IPS-18c (cell line): ENCODE data around the gene DECR2.
"Not testable (repeated sequence)": the region's sequence is repeated elsewhere in the genome, so short reads cannot be mapped to it uniquely, and the experiment has no call there.

Experiments
- H3K4me3 ChIP-seq: 2 replicates; pipeline ENCODE4 v1.7.0; 2013; ENCODE audit warnings: low read depth, mild to moderate bottlenecking, low read length, moderate library complexity; ENCODE audit not compliant: insufficient read depth
- H3K9me3 ChIP-seq: one replicate; pipeline ENCODE4 v1.6.1; 2013; ENCODE audit warnings: mild to moderate bottlenecking, low read length, moderate library complexity; ENCODE audit not compliant: control insufficient read depth, insufficient read depth

DECR2 gene

GRCh38 chr16:375212-375611 is 26.5 kb upstream of the DECR2 start:
- Histone ChIP-seq H3K4me3 (no peak overlapping the region), H3K9me3 (no peaks in the 10 kb centered on the region)

DNA sequence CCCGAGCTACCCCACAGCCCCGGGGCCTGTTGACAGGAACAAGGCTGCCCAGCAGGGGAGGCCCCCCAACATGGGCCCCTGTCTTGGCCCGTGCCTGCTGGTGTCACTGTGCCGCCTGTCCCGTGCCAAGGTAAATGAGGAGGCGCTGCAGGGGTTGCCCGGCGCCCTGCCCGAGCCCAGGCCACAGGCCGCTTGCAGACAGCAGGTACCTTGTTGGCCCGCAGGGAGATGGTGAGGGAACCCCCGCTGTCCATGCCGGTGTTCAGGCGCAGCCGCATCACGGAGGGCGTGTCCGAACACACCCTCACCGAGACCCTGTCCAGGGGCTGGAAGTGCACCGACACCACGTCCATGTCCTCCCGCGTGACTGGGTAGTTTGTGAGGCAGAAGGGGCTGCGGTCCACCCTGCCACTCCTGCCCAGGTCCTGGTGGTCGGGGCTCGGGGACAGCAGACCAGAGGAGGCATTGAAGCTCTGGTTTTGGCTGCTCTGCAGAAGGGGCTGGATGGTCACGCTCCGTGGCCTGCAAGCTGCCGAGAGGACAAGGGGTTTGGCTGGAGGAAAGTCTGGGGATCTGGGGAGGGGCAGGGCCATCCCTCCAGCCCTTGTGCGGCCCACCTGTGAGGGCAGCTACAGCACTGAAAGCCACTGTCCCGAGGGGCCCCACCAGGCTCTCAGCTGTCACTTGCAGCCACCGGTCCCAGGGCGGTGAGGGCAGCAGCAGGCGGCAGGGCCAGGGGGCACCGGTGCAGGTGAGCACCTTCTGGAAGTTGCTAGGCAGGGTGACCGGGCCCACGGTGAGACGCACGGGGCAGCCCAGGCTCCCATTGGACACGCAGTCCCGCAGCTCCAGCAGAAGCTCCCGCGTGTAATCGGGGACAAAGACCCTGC is 25.5 kb upstream of the DECR2 start:
- Histone ChIP-seq H3K4me3 (no peak overlapping the region), H3K9me3 (no peaks in the 10 kb centered on the region)

- Histone ChIP-seq H3K4me3 (no peak overlapping the region), H3K9me3 (no peaks in the 10 kb centered on the region)
Measured at GRCh38 chr16:376817-377418, 24.8 kb upstream of the DECR2 start.

- no peaks in the 10 kb centered on the region for H3K9me3 ChIP-seq
- H3K4me3 ChIP-seq = no peak overlapping the region
Measured at GRCh38 chr16:377419-377951, 24.2 kb upstream of the DECR2 start.

DNA sequence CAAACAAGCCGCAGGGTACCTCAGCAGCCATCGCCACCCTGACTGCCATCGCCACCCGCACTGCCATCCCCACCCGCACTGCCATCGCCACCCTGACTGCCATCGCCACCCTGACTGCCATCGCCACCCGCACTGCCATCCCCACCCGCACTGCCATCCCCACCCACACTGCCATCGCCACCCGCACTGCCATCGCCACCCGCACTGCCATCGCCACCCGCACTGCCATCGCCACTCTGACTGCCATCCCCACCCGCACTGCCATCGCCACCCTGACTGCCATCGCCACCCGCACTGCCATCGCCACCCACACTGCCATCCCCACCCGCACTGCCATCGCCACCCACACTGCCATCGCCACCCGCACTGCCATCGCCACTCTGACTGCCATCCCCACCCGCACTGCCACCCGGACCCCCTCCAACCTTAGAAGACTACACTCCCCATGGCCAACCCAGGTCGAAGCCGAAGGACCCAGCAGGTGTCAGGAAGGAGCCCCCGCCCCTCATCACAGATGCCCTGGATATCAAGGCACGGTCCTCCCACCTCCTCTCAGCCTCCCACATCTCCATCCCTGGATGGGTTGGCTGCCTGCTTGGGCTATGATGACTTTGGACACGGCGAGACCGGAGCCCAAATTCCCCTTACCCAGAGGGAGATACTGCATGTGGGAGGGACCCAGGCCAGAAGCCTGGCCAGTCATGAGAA is 23.4 kb upstream of the DECR2 start:
- not testable (repeated sequence) for H3K9me3 ChIP-seq, H3K4me3 ChIP-seq

DNA sequence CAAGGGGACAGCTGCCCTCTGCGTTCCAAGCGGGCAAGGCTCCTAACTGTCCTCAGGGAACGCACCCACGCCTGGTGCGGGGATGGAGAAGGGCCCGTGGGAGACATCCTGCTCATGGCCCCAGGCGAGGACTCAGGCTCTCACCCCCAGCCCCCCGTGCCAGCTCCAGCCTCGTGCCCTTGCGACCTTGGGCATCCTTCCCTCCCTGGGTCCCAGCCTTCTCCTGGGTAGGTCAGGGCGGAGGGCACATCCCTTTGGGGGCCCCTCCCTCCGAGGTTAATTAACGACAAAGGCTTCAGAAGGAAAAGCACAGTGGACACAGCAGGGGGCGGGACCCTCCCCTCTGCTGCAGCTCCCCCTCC is 22.9 kb upstream of the DECR2 start:
- H3K9me3 ChIP-seq = no peaks in the 10 kb centered on the region
- no peak overlapping the region for H3K4me3 ChIP-seq

- Histone ChIP-seq H3K9me3 (no peaks in the 10 kb centered on the region), H3K4me3 (peak overlapping the region; percentile 24)
Measured at GRCh38 chr16:379183-379960, 22.3 kb upstream of the DECR2 start.

DNA sequence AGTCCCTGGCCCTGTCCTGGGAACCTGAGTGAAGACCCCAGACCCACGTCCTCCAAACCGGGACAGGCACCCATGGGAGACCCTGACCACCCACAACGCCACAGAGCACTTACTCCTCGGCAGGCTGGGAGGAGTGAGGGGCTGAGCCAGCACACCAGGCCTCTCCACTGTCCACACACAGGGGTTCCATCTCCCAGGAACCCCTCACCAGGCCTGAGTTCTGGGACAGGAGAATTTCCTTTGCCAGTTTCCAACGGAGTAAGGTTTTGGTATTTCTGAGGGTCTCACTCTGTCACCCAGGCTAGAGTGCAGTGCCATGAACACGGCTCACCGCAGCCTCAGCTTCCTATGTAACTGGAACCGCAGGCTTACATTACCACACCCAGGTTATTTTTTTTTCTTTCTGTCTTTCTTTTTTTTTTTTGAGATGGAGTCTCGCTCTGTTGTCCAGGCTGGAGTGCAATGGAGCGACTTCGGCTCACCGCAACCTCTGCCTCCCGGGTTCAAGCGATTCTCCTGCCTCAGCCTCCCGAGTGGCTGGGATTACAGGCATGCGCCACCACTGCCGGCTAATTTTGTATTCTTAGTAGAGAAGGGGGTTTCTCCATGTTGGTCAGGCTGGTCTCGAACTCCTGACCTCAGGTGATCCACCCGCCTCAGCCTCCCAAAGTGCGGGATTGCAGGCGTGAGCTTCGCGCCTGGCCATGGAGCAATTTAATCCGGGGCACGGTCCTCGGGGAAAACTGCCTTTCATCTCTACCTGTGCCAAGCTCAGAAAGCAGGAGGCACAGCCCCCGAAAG is 21.5 kb upstream of the DECR2 start:
- peak overlapping the region; percentile 78 for H3K4me3 ChIP-seq
- H3K9me3 ChIP-seq = no peaks in the 10 kb centered on the region

- H3K9me3 ChIP-seq = no peaks in the 10 kb centered on the region
Measured at GRCh38 chr16:380762-381011, 21.0 kb upstream of the DECR2 start.

DNA sequence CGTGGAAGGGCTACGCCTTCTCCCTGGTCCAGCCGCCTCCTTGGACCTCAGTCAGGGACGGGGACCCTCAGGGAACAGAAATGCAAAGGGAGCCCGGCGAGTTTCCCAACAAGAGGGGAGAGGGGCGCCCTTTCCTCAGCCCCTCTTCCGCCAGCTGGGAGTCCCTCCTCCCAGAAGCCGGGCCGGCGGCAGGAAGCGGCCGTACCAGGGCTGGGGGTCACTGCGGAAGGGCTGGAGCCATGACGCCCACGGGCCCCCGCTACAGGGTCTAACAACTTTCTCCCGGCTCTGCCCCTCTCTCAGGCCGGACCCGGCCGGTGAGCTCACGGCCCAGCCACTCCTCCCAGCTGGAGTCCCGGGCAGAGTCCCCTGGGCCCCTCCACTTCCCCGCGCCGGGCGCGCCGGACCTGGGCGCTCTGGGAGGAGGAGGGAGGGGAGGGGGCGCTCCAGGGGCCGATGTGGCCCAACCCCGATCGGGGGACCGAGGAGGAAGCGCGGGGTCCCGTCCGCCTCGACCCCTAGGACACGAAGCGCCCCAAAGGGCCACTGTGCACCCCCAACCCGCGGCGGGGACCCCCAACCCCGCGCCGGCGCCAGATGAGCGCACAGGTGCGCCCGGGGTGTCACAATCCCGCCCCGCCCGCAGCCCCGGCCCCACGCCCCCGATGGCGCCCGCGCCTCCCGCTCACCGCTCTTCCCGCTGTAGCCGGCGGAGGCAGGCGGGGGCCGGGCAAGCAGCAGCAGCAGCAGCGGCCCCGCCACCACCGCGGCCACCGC is 20.5 kb upstream of the DECR2 start:
- peak overlapping the region; percentile 78 for H3K4me3 ChIP-seq
- H3K9me3 ChIP-seq = no peaks in the 10 kb centered on the region

More at GRCh38 chr16:380762-381011, 21.0 kb upstream of the DECR2 start:
- peak overlapping the region; percentile 78 for H3K4me3 ChIP-seq

- Histone ChIP-seq H3K4me3 (peak within 1 kb of the TSS; percentile 78), H3K9me3 (no peaks in the 10 kb centered on the region)
Measured at GRCh38 chr16:381789-382717, 19.6 kb upstream of the DECR2 start, which contains the start of gene PGAP6. PGAP6 (minus strand) TSS chr16:381978; CDS start chr16:381821, 157 bp downstream.

DNA sequence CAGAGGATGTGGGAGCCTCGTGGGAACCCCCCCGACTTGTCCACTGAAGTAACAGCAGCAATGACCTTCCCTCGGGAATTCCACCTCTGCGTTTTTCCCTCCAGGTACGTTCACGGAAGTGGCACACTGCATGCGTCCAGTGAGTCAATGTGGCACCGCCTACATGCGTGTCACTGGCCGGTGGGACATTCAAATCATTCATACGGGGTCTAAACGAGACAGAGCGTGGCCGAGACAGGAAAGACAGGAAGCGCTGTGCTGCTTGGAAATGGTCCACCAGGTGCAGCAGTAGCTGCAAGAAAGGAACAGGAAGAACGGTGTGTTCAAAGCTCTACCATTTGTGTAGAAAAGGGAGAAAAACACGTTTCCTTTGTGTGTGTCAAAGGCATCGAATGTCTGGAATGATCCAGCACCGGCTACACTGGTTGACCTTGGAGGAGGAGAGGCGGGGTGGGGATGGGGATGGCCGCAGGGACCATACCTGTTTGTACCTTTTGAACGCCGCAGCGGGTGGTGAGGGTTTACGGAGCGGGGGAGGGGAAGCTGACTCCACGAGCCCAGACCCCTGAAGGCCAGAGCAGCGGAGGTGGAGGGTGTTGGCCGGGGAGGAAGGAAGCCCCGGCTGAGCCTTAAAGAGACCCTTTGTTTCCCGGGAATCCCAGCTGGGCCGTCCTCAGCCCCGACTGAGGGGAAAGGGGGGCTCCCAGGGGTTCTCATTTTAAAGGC is 18.2 kb upstream of the DECR2 start:
- H3K4me3 ChIP-seq = peak overlapping the region; percentile 68

DNA sequence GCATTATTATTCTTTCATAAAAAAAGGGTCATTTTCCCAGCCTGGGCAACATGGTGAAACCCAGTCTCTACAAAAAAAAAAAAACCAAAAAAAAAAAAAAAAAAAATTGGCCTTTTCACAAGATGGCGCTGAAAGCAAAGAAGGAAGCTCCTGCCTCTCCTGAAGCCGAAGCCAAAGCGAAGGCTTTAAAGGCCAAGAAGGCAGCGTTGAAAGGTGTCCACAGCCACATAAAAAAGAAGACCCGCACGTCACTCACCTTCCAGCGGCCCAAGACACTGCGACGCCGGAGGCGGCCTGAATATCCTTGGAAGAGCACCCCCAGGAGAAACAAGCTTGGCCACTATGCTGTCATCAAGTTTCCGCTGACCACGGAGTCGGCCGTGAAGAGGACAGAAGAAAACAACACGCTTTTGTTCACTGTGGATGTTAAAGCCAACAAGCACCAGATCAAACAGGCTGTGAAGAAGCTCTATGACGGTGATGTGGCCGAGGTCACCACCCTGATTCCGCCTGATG is 15.0 kb upstream of the DECR2 start:
- H3K9me3 ChIP-seq = peaks cover 2% of the 10 kb centered on the region
- no peak overlapping the region for H3K4me3 ChIP-seq

More for the DNA sequence above, 18.2 kb upstream of the DECR2 start:
- H3K9me3 ChIP-seq = no peaks in the 10 kb centered on the region
